COLO668 (cell line): ENCODE data around the gene TRIO.

Experiments
- DNase-seq: peaks from one replicate; lab custom pipeline; 2025; ENCODE audit not compliant: unreplicated experiment; lab: John Stamatoyannopoulos, UW

The TRIO gene

GRCh38 chr5:14220642-14221041 is 77.5 kb downstream of the TRIO start:
- DNase-seq: no peak

GRCh38 chr5:14221732-14222131 is 78.6 kb downstream of the TRIO start:
- DNase-seq: no peak

DNA sequence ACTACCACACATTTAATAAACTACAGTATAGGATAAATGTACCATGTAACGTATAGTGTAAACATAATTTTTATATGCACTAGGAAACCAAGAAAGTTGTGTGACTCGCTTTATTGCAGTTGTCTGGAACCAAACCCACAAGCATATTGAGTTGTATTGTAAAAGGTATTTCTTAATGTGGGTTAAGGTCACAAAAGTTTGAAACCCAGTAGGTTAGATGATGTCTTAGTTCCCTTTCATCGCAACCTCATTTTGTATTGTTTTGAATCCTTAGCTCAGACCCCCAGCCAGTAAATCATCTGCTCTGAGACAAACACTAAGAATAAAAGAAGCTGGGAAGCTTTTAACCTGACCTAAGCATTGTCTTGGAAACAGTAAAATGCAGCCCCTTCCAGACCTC is 79.1 kb downstream of the TRIO start:
- no peak for DNase-seq

GRCh38 chr5:14223372-14223771 is 80.2 kb downstream of the TRIO start:
- DNase-seq: no peak

DNA sequence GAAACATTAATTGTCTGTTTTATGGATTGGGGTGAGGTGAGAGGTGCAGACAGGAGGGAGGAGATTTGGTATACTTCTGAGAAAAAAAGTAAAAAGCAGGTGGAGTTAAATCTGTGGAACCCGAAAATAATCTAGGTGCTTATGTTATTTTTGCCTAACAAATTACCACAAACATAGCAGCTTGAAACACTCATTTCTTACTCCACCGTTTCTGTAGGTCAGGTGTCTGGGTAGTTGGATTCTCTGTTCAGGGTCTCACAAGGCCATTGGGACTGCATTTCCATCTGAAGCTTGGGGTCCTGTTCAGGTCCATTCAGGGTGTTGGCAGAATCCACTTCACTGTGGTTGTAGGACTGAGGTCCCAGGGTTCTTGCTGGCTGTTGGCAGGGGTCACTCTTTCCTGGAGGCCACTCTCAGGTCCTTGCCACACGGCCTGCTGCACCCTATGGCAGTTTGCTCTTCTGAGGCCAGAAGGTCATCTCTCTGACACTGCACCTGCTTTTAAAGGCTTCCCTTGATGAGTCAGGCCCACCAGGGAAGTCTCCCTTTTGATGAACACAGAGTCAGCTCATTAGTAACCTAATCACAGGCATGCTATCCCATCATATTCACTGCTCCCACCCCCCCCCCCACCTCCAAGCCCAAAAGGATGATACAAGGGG is 82.2 kb downstream of the TRIO start:
- peak; percentile 29 for DNase-seq

- DNase-seq: no peak
Measured at GRCh38 chr5:14226149-14226548, 83.0 kb downstream of the TRIO start.

- no peak for DNase-seq
Measured at GRCh38 chr5:14226554-14226953, 83.4 kb downstream of the TRIO start.

GRCh38 chr5:14226992-14227391 is 83.8 kb downstream of the TRIO start:
- no peak for DNase-seq

DNA sequence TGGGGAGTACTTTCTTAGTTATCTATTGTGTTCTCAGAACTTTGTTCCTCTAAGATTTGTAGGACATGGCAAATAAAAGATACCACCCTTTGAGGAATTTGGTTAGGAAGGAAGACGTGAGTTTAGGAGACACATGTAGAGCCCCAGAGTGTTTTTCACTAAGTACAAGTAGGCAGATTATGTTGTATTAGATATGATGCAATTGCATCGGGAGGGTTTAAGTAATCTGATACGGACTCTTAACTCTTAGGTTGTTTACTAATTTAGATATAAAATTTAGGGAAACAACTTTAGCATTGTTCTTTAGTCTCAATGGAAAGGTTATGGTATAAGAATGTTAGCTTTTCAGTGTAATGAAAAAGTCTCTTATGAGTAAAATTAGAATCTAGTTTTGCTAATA is 84.4 kb downstream of the TRIO start:
- no peak for DNase-seq

DNA sequence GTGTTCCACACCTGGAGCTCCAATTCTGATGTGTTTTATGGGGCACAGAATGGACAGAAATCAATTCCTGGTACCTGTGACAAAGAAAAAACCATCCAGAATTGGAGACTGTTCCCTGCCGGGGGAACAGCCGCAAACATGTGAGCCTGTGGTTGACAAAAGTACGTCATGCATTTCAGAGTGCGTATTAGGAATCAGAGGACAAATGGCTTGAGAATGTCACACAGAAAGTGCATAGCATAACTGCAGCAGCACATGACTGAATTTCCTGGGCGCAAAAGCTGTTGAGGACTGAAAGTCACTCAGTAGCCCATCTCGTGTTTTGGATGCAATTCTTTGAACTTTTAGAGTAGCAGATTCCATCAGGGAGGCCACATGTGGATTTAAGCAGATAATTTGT is 85.1 kb downstream of the TRIO start:
- DNase-seq: no peak

DNA sequence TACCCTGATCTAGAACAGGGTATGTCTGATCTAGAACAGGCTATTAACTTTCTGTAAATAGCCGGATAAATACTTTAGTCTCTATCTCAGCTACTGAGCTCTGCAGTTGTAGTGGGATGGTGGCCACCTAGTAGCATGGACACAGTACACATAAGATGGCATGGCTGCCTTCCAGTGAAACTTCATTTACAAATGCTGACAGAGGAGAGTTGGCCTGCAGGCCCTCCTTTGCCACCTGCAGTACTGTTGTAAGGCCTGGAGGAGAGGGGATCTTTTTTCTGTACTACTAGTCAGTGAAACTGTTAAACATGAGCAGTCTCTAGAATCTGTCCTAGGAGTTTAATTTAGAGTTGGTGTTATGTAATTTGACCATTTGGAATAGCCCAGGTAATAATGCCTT is 86.0 kb downstream of the TRIO start:
- no peak for DNase-seq

GRCh38 chr5:14229734-14230133 is 86.6 kb downstream of the TRIO start:
- no peak for DNase-seq

DNA sequence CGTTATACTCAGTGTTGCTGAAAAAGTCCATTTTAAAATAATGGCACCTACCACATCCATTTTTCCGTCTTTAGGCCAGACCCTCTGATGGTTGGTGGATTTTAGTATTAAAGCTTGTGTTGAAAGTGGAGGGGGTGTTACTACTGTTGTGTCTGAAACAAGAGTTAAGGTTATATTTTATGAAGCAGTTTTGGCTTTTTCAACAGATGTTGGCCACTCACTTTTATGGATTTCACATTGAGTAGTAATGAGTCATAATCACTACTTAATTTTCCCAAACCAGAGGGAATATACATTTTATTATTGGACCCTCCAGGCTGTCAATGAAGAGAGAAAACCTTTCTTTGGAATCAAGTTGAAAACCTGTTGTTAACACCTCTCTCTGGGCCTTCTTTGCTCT is 88.0 kb downstream of the TRIO start:
- no peak for DNase-seq

DNA sequence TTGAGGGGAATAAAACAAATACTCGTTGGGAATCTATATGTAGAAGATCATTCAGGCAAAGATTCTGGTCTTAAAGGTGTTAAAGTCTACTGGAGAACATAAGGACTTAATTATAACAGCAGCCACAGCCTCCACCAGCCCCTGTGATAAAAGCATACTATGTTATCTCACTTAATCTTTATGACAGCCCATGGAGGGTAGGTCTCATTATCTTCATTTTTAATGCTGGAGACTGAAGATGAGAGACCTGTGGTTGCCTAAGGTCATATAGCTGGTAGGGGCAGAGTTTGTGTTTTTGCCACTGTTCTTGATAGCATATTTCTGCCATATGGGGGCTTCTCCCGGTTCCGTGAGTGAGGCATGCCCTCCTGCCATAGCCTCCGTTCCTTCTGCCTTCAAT is 88.7 kb downstream of the TRIO start:
- no peak for DNase-seq

GRCh38 chr5:14234204-14234603 is 91.1 kb downstream of the TRIO start:
- no peak for DNase-seq

DNA sequence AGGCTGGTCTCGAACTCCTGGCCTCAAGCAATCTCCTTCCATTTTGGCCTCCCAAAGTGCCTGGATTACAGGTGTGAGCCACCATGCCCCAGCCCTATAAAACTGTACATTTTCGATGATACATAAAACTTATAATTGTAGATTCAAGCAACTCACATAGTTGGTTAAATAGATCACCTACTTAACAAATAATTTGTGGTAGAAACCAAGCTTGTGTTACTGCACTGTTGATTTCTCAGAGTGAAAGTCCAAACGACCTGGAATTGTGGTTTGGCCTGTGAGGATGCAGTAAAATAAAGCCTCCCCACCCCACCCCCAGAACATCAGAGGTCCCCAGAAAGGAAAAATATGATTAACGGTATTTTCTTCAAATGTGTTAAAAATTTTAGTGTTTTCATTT is 92.7 kb downstream of the TRIO start:
- no peak for DNase-seq

- no peak for DNase-seq
Measured at GRCh38 chr5:14236757-14237156, 93.6 kb downstream of the TRIO start.

- no peak for DNase-seq
Measured at GRCh38 chr5:14237317-14238086, 94.4 kb downstream of the TRIO start.

GRCh38 chr5:14238272-14238671 is 95.1 kb downstream of the TRIO start:
- no peak for DNase-seq

GRCh38 chr5:14239404-14239803 is 96.3 kb downstream of the TRIO start:
- no peak for DNase-seq

DNA sequence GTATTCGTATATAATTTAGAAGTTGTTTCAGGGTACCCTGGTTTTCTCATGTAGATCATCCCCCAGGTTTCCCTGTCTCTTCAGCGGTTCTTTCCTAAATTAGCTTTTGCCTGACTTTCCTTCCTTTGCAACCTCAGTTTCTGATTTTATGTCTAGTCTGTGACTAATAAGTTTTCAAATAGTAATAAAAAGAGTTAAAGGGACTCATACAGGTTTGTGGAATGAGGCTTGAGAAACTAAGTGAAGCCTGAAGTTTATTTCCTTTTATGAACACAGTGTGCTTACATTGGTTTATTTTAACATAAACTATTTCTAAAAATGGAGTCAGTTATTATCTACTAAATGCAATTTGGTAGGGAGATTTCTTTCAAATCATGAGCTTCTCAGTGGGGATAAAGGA is 96.8 kb downstream of the TRIO start:
- no peak for DNase-seq

- DNase-seq: no peak
Measured at GRCh38 chr5:14240359-14240758, 97.2 kb downstream of the TRIO start.

DNA sequence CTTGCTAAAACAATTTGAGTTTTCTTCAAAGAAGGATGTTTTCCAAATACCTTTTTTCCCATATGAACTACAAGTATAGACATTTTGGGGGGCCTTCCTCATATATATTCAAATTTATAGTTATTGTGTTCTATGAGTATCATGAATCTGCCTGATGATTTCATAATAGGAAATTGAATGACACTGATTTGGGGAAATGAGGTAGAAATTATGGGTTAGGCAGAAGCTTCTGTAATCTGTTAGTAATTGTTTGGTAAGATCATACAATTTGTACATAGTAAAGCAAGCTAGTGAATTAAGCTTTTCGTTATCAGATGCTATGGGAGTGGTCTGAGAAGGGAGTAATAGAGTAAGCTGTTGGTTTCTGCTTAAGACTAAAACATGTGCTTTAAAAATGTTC is 98.0 kb downstream of the TRIO start:
- no peak for DNase-seq
